IgD-negative memory B cell (primary cell): Measurements from ENCODE around the gene WWOX. TPM values are rescaled to one million over a fixed set of nuclear protein-coding genes. Genes with fewer than 3 reads are reported as not detected.

Source experiments
- H3K27ac Mint-ChIP-seq, 3 donors: one replicate each; pipeline ENCODE4 v1.8.0; 2020 to 2022; ENCODE audit warnings: mild to moderate bottlenecking in 3 of 3, mixed read lengths in 3 of 3, moderate library complexity in 1 of 3
- H3K27me3 Mint-ChIP-seq: one replicate; pipeline ENCODE4 v1.8.0; 2021; ENCODE audit warnings: mixed read lengths
- H3K36me3 Mint-ChIP-seq: one replicate; pipeline ENCODE4 v1.8.0; 2020; ENCODE audit warnings: mild to moderate bottlenecking, mixed read lengths
- H3K4me1 Mint-ChIP-seq, 3 donors: one replicate each; pipeline ENCODE4 v1.8.0; 2020 to 2022; ENCODE audit warnings: mixed read lengths in 3 of 3, mild to moderate bottlenecking in 1 of 3
- H3K4me3 Mint-ChIP-seq, 4 donors: one replicate each; pipeline ENCODE4 v1.8.0; 2020 to 2022; ENCODE audit warnings: mild to moderate bottlenecking in 4 of 4, mixed read lengths in 4 of 4, moderate library complexity in 3 of 4
- H3K9me3 Mint-ChIP-seq, 3 donors: one replicate each; pipeline ENCODE4 v1.8.0; 2020 to 2021; ENCODE audit warnings: mixed read lengths in 3 of 3, mild to moderate bottlenecking in 1 of 3
- polyA plus RNA-seq: library from polyadenylated mRNA; unstranded; fragments of 300-500 nt; fragmentation: Illumina TruSeq; gene quantifications from one replicate; pipeline ENCODE4 v1.2.3, GENCODE V29; 2021

WWOX gene
- polyA plus RNA-seq, 1 donor from 2014 or later, result 12.2 TPM

GRCh38 chr16:78783570-78784079 is 684.2 kb downstream of the WWOX start:
- Mint-ChIP-seq H3K4me3 (no peak overlapping the region), H3K9me3 (peaks cover 0 to 4% (median 0%) of the 10 kb centered on the region in 3 donors), H3K27ac (no peak overlapping the region), H3K36me3 (peaks cover 4% of the 10 kb centered on the region), H3K27me3 (peaks cover 3% of the 10 kb centered on the region), H3K4me1 (peaks cover 2 to 4% (median 2%) of the 10 kb centered on the region in 3 donors)

DNA sequence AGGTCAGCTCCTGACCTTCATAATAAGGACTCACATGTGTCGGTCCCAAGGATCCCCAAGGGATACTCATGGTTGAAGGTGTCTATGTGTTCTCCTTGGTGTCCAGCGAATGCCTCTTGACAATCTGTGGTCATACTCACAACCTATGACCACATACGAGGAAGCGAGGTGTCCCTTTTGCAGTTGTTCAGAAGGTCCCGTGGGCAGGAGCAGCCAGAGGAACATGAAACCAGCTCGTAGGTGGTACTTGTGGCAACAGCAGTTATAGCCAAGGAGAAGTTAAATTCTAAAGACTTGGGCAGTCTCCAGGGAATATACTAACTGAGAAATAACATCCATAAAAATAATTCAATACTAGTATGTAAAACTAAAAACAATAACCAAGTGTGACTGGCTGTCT is 685.3 kb downstream of the WWOX start:
- Mint-ChIP-seq H3K4me3 (no peak overlapping the region), H3K27ac (no peak overlapping the region), H3K4me1 (peaks cover 0 to 2% (median 2%) of the 10 kb centered on the region in 3 donors), H3K36me3 (peaks cover 4% of the 10 kb centered on the region), H3K27me3 (peaks cover 3% of the 10 kb centered on the region), H3K9me3 (peaks cover 0 to 4% (median 0%) of the 10 kb centered on the region in 3 donors)

- Mint-ChIP-seq H3K27ac (no peak overlapping the region), H3K4me3 (no peak overlapping the region), H3K36me3 (peaks cover 4% of the 10 kb centered on the region), H3K9me3 (peaks cover 0 to 4% (median 0%) of the 10 kb centered on the region in 3 donors), H3K27me3 (peaks cover 2% of the 10 kb centered on the region), H3K4me1 (peaks cover 0 to 2% (median 2%) of the 10 kb centered on the region in 3 donors)
Measured at GRCh38 chr16:78785218-78785617, 685.8 kb downstream of the WWOX start.

DNA sequence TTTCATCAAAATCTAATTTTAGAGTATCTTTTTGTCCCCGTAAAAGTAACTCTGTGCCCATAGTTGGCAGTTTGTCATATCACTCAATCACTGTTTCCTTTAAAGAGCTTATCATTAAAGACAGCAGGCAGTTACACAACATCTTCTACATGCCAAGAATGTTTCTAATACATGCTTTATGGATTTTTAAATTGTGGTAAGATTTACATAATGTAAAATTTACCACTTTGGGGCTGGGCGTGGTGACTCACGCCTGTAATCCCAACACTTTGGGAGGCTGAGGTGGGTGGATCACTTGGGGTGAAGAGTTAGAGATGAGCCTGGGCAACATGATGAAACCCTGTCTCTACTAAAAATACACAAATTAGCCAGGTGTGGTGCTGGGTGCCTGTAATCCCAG is 687.2 kb downstream of the WWOX start:
- Mint-ChIP-seq H3K36me3 (peaks cover 4% of the 10 kb centered on the region), H3K4me3 (no peak overlapping the region), H3K27ac (no peak overlapping the region), H3K9me3 (peaks cover 0 to 4% (median 0%) of the 10 kb centered on the region in 3 donors), H3K4me1 (peaks cover 0 to 2% (median 2%) of the 10 kb centered on the region in 3 donors), H3K27me3 (no peaks in the 10 kb centered on the region)

GRCh38 chr16:78788276-78788675 is 688.8 kb downstream of the WWOX start:
- Mint-ChIP-seq H3K36me3 (no peaks in the 10 kb centered on the region), H3K4me3 (no peak overlapping the region), H3K27ac (no peak overlapping the region)

GRCh38 chr16:78788696-78789095 is 689.2 kb downstream of the WWOX start:
- Mint-ChIP-seq H3K27ac (no peak overlapping the region), H3K4me3 (no peak overlapping the region), H3K9me3 (peaks cover 0 to 4% (median 0%) of the 10 kb centered on the region in 3 donors), H3K4me1 (peaks cover 0 to 2% (median 0%) of the 10 kb centered on the region in 3 donors), H3K27me3 (no peaks in the 10 kb centered on the region), H3K36me3 (no peaks in the 10 kb centered on the region)

More at GRCh38 chr16:78788276-78788675, 688.8 kb downstream of the WWOX start:
- Mint-ChIP-seq H3K9me3 (peaks cover 0 to 4% (median 0%) of the 10 kb centered on the region in 3 donors), H3K27me3 (no peaks in the 10 kb centered on the region), H3K4me1 (peaks cover 0 to 2% (median 0%) of the 10 kb centered on the region in 3 donors)

- H3K27me3 Mint-ChIP-seq, result no peaks in the 10 kb centered on the region
- peaks cover 0 to 4% (median 0%) of the 10 kb centered on the region in 3 donors for H3K9me3 Mint-ChIP-seq
- H3K36me3 Mint-ChIP-seq, result no peaks in the 10 kb centered on the region
- no peak overlapping the region for H3K4me3 Mint-ChIP-seq
- H3K4me1 Mint-ChIP-seq, result peaks cover 0 to 2% (median 0%) of the 10 kb centered on the region in 3 donors
- no peak overlapping the region for H3K27ac Mint-ChIP-seq
Measured at GRCh38 chr16:78789561-78789960, 690.1 kb downstream of the WWOX start.

DNA sequence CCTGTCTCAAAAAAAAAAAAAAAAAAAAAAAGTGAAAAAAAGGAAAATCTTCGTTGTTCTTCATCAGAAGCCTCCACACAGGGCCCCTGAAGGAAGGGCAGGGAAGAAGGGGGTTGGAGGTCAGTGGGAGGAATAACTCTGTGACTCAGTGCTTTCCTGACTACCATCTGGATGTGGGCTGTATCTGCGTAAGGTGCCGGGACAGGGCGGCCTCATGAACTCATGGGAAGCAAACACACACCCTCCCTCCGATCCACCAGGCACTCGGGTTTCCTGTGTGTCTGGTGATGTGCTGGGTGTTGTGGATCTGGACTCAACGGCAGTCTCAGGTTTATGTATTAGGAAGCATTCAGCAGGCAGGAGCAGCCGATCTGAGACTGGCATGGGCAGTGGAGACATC is 691.6 kb downstream of the WWOX start:
- H3K27ac Mint-ChIP-seq, result no peak overlapping the region
- peaks cover 0 to 4% (median 0%) of the 10 kb centered on the region in 3 donors for H3K9me3 Mint-ChIP-seq
- H3K4me1 Mint-ChIP-seq, result peaks cover 0 to 2% (median 0%) of the 10 kb centered on the region in 3 donors
- no peaks in the 10 kb centered on the region for H3K36me3 Mint-ChIP-seq
- no peaks in the 10 kb centered on the region for H3K27me3 Mint-ChIP-seq
- H3K4me3 Mint-ChIP-seq, result no peak overlapping the region

GRCh38 chr16:78791926-78792325 is 692.5 kb downstream of the WWOX start:
- Mint-ChIP-seq H3K4me3 (no peak overlapping the region), H3K36me3 (no peaks in the 10 kb centered on the region), H3K4me1 (peaks cover 0 to 2% (median 0%) of the 10 kb centered on the region in 3 donors), H3K9me3 (peaks cover 0 to 6% (median 2%) of the 10 kb centered on the region in 3 donors), H3K27me3 (no peaks in the 10 kb centered on the region), H3K27ac (no peak overlapping the region)

- Mint-ChIP-seq H3K27ac (no peak overlapping the region), H3K4me3 (no peak overlapping the region), H3K36me3 (no peaks in the 10 kb centered on the region), H3K4me1 (peaks cover 0 to under 1% (median 0%) of the 10 kb centered on the region in 3 donors), H3K9me3 (peaks cover 0 to 2% (median 2%) of the 10 kb centered on the region in 3 donors), H3K27me3 (no peaks in the 10 kb centered on the region)
Measured at GRCh38 chr16:78792952-78793351, 693.5 kb downstream of the WWOX start.

- Mint-ChIP-seq H3K27me3 (no peaks in the 10 kb centered on the region), H3K4me1 (no peaks in the 10 kb centered on the region), H3K27ac (no peak overlapping the region), H3K9me3 (peaks cover 0 to 2% (median 2%) of the 10 kb centered on the region in 3 donors), H3K4me3 (no peak overlapping the region), H3K36me3 (no peaks in the 10 kb centered on the region)
Measured at GRCh38 chr16:78794581-78795250, 695.3 kb downstream of the WWOX start.

- no peaks in the 10 kb centered on the region for H3K27me3 Mint-ChIP-seq
- no peaks in the 10 kb centered on the region for H3K36me3 Mint-ChIP-seq
- H3K4me1 Mint-ChIP-seq, result no peaks in the 10 kb centered on the region
- H3K27ac Mint-ChIP-seq, result peak overlapping the region in 1 of 3 donors; percentile 57
- peaks cover 0 to 2% (median 2%) of the 10 kb centered on the region in 3 donors for H3K9me3 Mint-ChIP-seq
- no peak overlapping the region for H3K4me3 Mint-ChIP-seq
Measured at GRCh38 chr16:78795433-78795832, 696.0 kb downstream of the WWOX start.

- peaks cover 0 to 2% (median 2%) of the 10 kb centered on the region in 3 donors for H3K9me3 Mint-ChIP-seq
- H3K27ac Mint-ChIP-seq, result no peak overlapping the region
- H3K27me3 Mint-ChIP-seq, result no peaks in the 10 kb centered on the region
- peak overlapping the region in 1 of 4 donors; percentile 30 for H3K4me3 Mint-ChIP-seq
- no peaks in the 10 kb centered on the region for H3K4me1 Mint-ChIP-seq
- no peaks in the 10 kb centered on the region for H3K36me3 Mint-ChIP-seq
Measured at GRCh38 chr16:78796221-78796866, 696.9 kb downstream of the WWOX start.

DNA sequence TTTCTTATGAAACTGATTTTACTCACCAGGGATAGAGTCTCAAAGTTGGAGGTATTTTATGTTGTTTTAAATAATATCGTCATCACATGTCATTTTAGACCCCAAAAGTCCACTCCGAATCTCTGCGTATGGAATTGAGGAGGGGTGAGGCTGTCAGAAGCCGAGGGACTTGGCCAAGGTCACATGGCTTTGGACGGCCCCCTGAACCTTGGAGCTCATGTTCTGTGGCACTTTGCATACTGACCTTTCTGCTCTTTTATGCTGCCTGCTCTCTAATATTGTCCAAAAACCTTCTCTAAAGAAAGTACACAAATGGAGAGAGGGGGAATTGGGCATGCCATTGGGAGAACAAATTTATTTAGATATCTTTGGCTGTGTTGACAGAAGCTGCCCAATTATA is 700.0 kb downstream of the WWOX start:
- peaks cover 0 to 2% (median 1%) of the 10 kb centered on the region in 3 donors for H3K4me1 Mint-ChIP-seq
- H3K36me3 Mint-ChIP-seq, result no peaks in the 10 kb centered on the region
- peaks cover 0 to 2% (median 2%) of the 10 kb centered on the region in 3 donors for H3K9me3 Mint-ChIP-seq
- no peaks in the 10 kb centered on the region for H3K27me3 Mint-ChIP-seq
- no peak overlapping the region for H3K27ac Mint-ChIP-seq
- H3K4me3 Mint-ChIP-seq, result no peak overlapping the region

DNA sequence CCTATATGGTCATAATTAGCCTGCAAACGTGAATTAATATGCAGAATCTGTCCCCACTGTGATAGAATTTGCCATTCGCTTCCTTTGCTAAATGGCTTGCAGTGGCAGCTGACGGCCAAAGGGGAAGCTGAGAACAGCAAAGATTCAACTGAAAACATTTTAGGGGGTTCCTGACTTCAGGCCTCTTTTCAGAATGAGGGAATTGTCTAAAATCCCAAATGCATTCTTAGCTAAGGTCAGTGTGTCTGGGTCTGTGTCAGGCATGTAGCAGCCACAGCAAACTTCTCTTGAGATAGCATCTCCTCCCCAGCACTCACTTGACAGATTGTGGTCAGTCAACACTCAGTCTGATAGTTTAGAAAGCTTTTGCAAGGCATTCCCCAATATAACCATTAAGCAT is 701.1 kb downstream of the WWOX start:
- H3K9me3 Mint-ChIP-seq, result peaks cover 0 to 2% (median 2%) of the 10 kb centered on the region in 3 donors
- H3K36me3 Mint-ChIP-seq, result no peaks in the 10 kb centered on the region
- peaks cover 0 to 2% (median 1%) of the 10 kb centered on the region in 3 donors for H3K4me1 Mint-ChIP-seq
- H3K27ac Mint-ChIP-seq, result no peak overlapping the region
- no peaks in the 10 kb centered on the region for H3K27me3 Mint-ChIP-seq
- no peak overlapping the region for H3K4me3 Mint-ChIP-seq
